GM12878 (cell line): ENCODE data around the gene USP10. TPM values are rescaled to one million over a fixed set of nuclear protein-coding genes. Genes with fewer than 3 reads are reported as not detected.

ENCODE experiments used
- ATAC-seq: fragments of 200-7000 bp; cut with Tn5 transposase; 3 replicates; pipeline ENCODE4 v1.9.1; 2020; ENCODE audit warnings: mild to moderate bottlenecking, moderate library complexity
- BruUV-seq: library from RNA; stranded (reverse); fragments of 400-500 nt; replicated peaks from 2 replicates; lab custom pipeline; 2021; lab: Mats Ljungman, UMichigan
- CTCF ChIA-PET: fragments of 300-600 bp; sonication (Branson Sonifier 250); formaldehyde crosslinking; extraction: SDS; loops from one replicate; lab custom pipeline; 2021; ENCODE audit warnings: inconsistent platforms; lab: Yijun Ruan, JAX
- POLR2A ChIA-PET: fragments of 350-600 bp; formaldehyde crosslinking; extraction: SDS; loops from one replicate; lab custom pipeline; 2021; ENCODE audit warnings: inconsistent platforms; lab: Charles Lee
- RAD21 ChIA-PET: fragments of 300-600 bp; sonication (Branson Sonifier 250); formaldehyde crosslinking; loops from one replicate; lab custom pipeline; 2023; ENCODE audit warnings: antibody characterized with exemption; ENCODE audit not compliant: unreplicated experiment; lab: Charles Lee
- SMC1A ChIA-PET: fragments of 300-600 bp; sonication (Branson Sonifier 250); formaldehyde crosslinking; loops from one replicate; lab custom pipeline; 2023; ENCODE audit not compliant: unreplicated experiment, uncharacterized antibody; lab: Charles Lee
- DNase-seq: peaks from one replicate; pipeline ENCODE4 v3.0.0-alpha.2; 2011; ENCODE audit warnings: low read depth, low spot score
- FAIRE-seq: peaks from 3 replicates; lab custom pipeline; 2011; peaks lifted over from hg19 to GRCh38; lab: Jason Lieb, UNC
- H2AFZ ChIP-seq: 2 replicates; pipeline ENCODE4 v1.6.0; 2011; ENCODE audit warnings: low read depth, low read length, control low read depth; ENCODE audit not compliant: control insufficient read depth
- H3K27ac ChIP-seq: 2 replicates; pipeline ENCODE4 v1.5.1; 2011; ENCODE audit warnings: control low read depth; ENCODE audit not compliant: control insufficient read depth, insufficient read depth
- H3K27me3 ChIP-seq, 2 experiments: replicated peaks in 1 of 2; 2 replicates each; pipeline versions ENCODE4 v1.6.0 to v1.6.1; 2011; ENCODE audit warnings: low read length in 1 of 2; ENCODE audit not compliant: control insufficient read depth in 2 of 2, insufficient read depth in 2 of 2
- H3K36me3 ChIP-seq, 2 experiments: 2 replicates each; pipeline ENCODE4 v1.5.1; 2011; ENCODE audit warnings: low read length in 1 of 2; ENCODE audit not compliant: control insufficient read depth in 2 of 2, insufficient read depth in 2 of 2
- H3K4me1 ChIP-seq: 2 replicates; pipeline ENCODE4 v1.6.1; 2011; ENCODE audit warnings: mild to moderate bottlenecking, low read length, moderate library complexity, mixed read lengths; ENCODE audit not compliant: control insufficient read depth, insufficient read depth
- H3K4me2 ChIP-seq: 2 replicates; pipeline ENCODE4 v1.6.0; 2011; ENCODE audit warnings: control low read depth; ENCODE audit not compliant: control insufficient read depth, insufficient read depth
- H3K4me3 ChIP-seq: fragments of 200-600 bp; sonication (generic); 2 replicates; pipeline ENCODE4 v1.5.1; 2016
- H3K79me2 ChIP-seq: 2 replicates; pipeline ENCODE4 v1.6.0; 2011; ENCODE audit warnings: low read length; ENCODE audit not compliant: control insufficient read depth, insufficient read depth
- H3K9ac ChIP-seq: 2 replicates; pipeline ENCODE4 v1.8.0; 2011; ENCODE audit warnings: low read length, control low read depth, mixed read lengths; ENCODE audit not compliant: control insufficient read depth, insufficient read depth
- H3K9me3 ChIP-seq: replicated peaks from 3 replicates; pipeline ENCODE4 v1.5.1; 2011; ENCODE audit warnings: mild to moderate bottlenecking, low read length; ENCODE audit not compliant: control insufficient read depth, insufficient read depth
- H4K20me1 ChIP-seq: 2 replicates; pipeline ENCODE4 v1.6.0; 2011; ENCODE audit not compliant: control insufficient read depth, insufficient read depth
- CHD4 ChIP-seq: fragments of 200-600 bp; sonication (generic); IDR thresholded peaks from 2 replicates; pipeline ENCODE4 v1.6.1; 2016; ENCODE audit warnings: mild to moderate bottlenecking
- JUNB ChIP-seq: IDR thresholded peaks from 2 replicates; pipeline ENCODE4 v1.6.1; 2016; ENCODE audit warnings: antibody characterized with exemption, mild to moderate bottlenecking
- NFXL1 ChIP-seq: fragments of 450-650 bp; IDR thresholded peaks from 2 replicates; pipeline ENCODE4 v1.6.1; 2017; ENCODE audit warnings: antibody characterized with exemption, mild to moderate bottlenecking, borderline replicate concordance
- PAX8 ChIP-seq: fragments of 450-650 bp; IDR thresholded peaks from 2 replicates; pipeline ENCODE4 v1.6.1; 2017; ENCODE audit warnings: mild to moderate bottlenecking, moderate library complexity
- POLR2AphosphoS2 ChIP-seq: IDR thresholded peaks from 2 replicates; pipeline ENCODE4 v1.6.1; 2011; ENCODE audit warnings: low read depth, mild to moderate bottlenecking, low read length, improper control_type of control experiment, moderate library complexity
- SMAD1 ChIP-seq: fragments of 450-650 bp; IDR thresholded peaks from 2 replicates; pipeline ENCODE4 v1.6.1; 2018; ENCODE audit warnings: mild to moderate bottlenecking, low read depth; ENCODE audit not compliant: partially characterized antibody
- WGBS: methylation state at CpG from one replicate; pipeline ENCODE4 v1.1.6; 2016; ENCODE audit warnings: low lambda C conversion rate; ENCODE audit not compliant: insufficient replicate concordance, insufficient coverage; ENCODE audit errors: missing lambda C conversion rate; 5-methylcytosine and 5-hydroxymethylcytosine counted together
- in situ Hi-C: fragments of 300-500 bp; cut with MboI; formaldehyde crosslinking; loops from 9 replicates; pipeline ENCODE4 v1.14.3; 2018; ENCODE audit warnings: mixed read lengths
- intact Hi-C: fragments of 100-400 bp; cut with micrococcal nuclease; formaldehyde crosslinking; loops from one replicate; pipeline ENCODE4 v1.14.2; 2022; ENCODE audit not compliant: unreplicated experiment
- polyA plus RNA-seq, 11 experiments: library from polyadenylated mRNA; depleted of rRNA in 4 of 11; unstranded in 6 of 11; stranded (reverse) in 5 of 11; fragments of >200 nt; fragmentation: Nextera tagmentation in 4 of 11; fragmentation: Illumina TruSeq in 1 of 11; extraction: Ambion mirVana in 4 of 11; extraction: Trizol in 1 of 11; gene quantifications; 1 replicate in 1 of 11; 2 replicates in 10 of 11; pipeline versions ENCODE4 v1.2.1 to v1.2.3, GENCODE V29; 2011 to 2016; ENCODE audit warnings: inconsistent platforms in 2 of 11, missing spikeins in 2 of 11, low read depth in 1 of 11
- total RNA-seq, 4 experiments: library from RNA; depleted of rRNA in 3 of 4; stranded (reverse); fragments of >200 nt in 3 of 4; fragmentation: Illumina TruSeq in 1 of 4; extraction: Trizol in 1 of 4; gene quantifications; 2 replicates each; pipeline versions ENCODE4 v1.2.1 to v1.2.3, GENCODE V29; 2013 to 2021
- TF ChIP-seq, protein P1 (sequence below): fragments of 450-650 bp; IDR thresholded peaks from 2 replicates; pipeline ENCODE4 v1.6.1; 2018; ENCODE audit warnings: borderline replicate concordance, mild to moderate bottlenecking; ENCODE audit not compliant: partially characterized antibody
- TF ChIP-seq, protein P2 (sequence below): IDR thresholded peaks from 2 replicates; pipeline ENCODE4 v1.6.1; 2011; ENCODE audit warnings: borderline replicate concordance, low read depth, mild to moderate bottlenecking, moderate library complexity, low read length; ENCODE audit not compliant: insufficient read depth, poor library complexity, severe bottlenecking
- TF ChIP-seq, protein P3 (sequence below), 3 experiments: IDR thresholded peaks in 2 of 3; conservative IDR thresholded peaks in 1 of 3; 2 replicates each; pipeline ENCODE4 v1.5.1; 2011; ENCODE audit warnings: low read depth in 3 of 3, low read length in 3 of 3, mild to moderate bottlenecking in 3 of 3, control low read depth in 2 of 3, moderate library complexity in 2 of 3, inconsistent platforms in 1 of 3, mixed read lengths in 1 of 3; ENCODE audit not compliant: control insufficient read depth in 2 of 3, insufficient read depth in 1 of 3; ENCODE audit errors: extremely low read depth in 1 of 3
- TF ChIP-seq, protein P4 (sequence below): IDR thresholded peaks from 2 replicates; pipeline ENCODE4 v1.6.1; 2012; ENCODE audit warnings: low read depth, low read length, improper control_type of control experiment

Gene USP10
- total and polyA plus RNA-seq, 10 of the 15 experiments (the other 5 are each of a cell fraction or from before 2014, with no cell fraction given): 46.1 to 160 (median 105) TPM

DNA sequence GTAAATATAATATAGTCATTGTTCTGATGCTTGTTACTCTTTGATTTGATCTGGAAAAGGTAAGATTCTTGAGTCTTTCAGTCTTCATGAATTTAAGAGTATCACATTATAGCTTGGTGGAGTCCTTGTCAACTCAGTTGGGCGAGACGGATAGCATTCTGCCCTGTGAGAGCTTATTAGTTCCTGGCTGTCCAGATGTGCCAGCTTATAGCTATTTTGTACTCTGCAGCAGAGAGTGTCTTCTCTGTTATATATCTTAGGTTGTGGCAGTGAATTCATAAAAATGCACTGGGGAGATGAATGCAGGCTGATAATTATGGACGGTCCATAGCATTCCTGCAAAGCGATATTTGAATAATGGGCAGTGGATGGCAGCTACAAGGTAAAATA lies 69.0 kb downstream of the USP10 start:
- no peak overlapping the region for H3K4me3 ChIP-seq
- CTCF ChIA-PET: interaction anchor here (0.7 to 4.8 kb wide), 5 partner anchors 9 to 203 kb away, joined by 3 to 16 read pairs (median 4); no protein-coding TSS in a partner anchor
- no peaks in the 10 kb centered on the region for H4K20me1 ChIP-seq
- H3K9me3 ChIP-seq: no peaks in the 10 kb centered on the region
- no peak overlapping the region for H3K4me2 ChIP-seq
- H2AFZ ChIP-seq: no peak overlapping the region
- peaks cover 29 to 44% of the 10 kb centered on the region in 2 experiments for H3K36me3 ChIP-seq
- POLR2A ChIA-PET: no interaction called here
- 99% methylated on average over 4 of the region's 4 CpGs for WGBS
- no peak overlapping the region for H3K27ac ChIP-seq
- no peaks in the 10 kb centered on the region for H3K27me3 ChIP-seq
- no peak overlapping the region for H3K9ac ChIP-seq
- RAD21 ChIA-PET: interaction anchor here (1.0 to 1.6 kb wide), 3 partner anchors 9 to 202 kb away, joined by 3 to 4 read pairs (median 4); no protein-coding TSS in a partner anchor
- ATAC-seq: no peak
- no peak for DNase-seq
- BruUV-seq: no TSS peak
- no peaks in the 10 kb centered on the region for H3K4me1 ChIP-seq
- TF ChIP-seq, protein P1, sequence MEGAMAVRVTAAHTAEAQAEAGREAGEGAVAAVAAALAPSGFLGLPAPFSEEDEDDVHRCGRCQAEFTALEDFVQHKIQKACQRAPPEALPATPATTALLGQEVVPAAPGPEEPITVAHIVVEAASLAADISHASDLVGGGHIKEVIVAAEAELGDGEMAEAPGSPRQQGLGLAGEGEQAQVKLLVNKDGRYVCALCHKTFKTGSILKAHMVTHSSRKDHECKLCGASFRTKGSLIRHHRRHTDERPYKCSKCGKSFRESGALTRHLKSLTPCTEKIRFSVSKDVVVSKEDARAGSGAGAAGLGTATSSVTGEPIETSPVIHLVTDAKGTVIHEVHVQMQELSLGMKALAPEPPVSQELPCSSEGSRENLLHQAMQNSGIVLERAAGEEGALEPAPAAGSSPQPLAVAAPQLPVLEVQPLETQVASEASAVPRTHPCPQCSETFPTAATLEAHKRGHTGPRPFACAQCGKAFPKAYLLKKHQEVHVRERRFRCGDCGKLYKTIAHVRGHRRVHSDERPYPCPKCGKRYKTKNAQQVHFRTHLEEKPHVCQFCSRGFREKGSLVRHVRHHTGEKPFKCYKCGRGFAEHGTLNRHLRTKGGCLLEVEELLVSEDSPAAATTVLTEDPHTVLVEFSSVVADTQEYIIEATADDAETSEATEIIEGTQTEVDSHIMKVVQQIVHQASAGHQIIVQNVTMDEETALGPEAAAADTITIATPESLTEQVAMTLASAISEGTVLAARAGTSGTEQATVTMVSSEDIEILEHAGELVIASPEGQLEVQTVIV: no peak
- TF ChIP-seq POLR2AphosphoS2 (no peak), CHD4 (no peak), SMAD1 (no peak), JUNB (no peak), NFXL1 (no peak), PAX8 (no peak)
- TF ChIP-seq, protein P2, sequence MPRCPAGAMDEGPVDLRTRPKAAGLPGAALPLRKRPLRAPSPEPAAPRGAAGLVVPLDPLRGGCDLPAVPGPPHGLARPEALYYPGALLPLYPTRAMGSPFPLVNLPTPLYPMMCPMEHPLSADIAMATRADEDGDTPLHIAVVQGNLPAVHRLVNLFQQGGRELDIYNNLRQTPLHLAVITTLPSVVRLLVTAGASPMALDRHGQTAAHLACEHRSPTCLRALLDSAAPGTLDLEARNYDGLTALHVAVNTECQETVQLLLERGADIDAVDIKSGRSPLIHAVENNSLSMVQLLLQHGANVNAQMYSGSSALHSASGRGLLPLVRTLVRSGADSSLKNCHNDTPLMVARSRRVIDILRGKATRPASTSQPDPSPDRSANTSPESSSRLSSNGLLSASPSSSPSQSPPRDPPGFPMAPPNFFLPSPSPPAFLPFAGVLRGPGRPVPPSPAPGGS: no peak
- TF ChIP-seq, protein P3, sequence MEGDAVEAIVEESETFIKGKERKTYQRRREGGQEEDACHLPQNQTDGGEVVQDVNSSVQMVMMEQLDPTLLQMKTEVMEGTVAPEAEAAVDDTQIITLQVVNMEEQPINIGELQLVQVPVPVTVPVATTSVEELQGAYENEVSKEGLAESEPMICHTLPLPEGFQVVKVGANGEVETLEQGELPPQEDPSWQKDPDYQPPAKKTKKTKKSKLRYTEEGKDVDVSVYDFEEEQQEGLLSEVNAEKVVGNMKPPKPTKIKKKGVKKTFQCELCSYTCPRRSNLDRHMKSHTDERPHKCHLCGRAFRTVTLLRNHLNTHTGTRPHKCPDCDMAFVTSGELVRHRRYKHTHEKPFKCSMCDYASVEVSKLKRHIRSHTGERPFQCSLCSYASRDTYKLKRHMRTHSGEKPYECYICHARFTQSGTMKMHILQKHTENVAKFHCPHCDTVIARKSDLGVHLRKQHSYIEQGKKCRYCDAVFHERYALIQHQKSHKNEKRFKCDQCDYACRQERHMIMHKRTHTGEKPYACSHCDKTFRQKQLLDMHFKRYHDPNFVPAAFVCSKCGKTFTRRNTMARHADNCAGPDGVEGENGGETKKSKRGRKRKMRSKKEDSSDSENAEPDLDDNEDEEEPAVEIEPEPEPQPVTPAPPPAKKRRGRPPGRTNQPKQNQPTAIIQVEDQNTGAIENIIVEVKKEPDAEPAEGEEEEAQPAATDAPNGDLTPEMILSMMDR (IDR thresholded peaks at IDR 0.05 in 2 of 3, conservative IDR thresholded peaks at IDR 0.05 in 1 of 3; ENCODE audit: control insufficient read depth in 2 of 3, extremely low read depth in 1 of 3, insufficient read depth in 1 of 3, low read depth in 3 of 3, low read length in 3 of 3): no peak
- TF ChIP-seq, protein P4, sequence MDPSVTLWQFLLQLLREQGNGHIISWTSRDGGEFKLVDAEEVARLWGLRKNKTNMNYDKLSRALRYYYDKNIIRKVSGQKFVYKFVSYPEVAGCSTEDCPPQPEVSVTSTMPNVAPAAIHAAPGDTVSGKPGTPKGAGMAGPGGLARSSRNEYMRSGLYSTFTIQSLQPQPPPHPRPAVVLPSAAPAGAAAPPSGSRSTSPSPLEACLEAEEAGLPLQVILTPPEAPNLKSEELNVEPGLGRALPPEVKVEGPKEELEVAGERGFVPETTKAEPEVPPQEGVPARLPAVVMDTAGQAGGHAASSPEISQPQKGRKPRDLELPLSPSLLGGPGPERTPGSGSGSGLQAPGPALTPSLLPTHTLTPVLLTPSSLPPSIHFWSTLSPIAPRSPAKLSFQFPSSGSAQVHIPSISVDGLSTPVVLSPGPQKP: no peak
- no peak for FAIRE-seq
- SMC1A ChIA-PET: interaction anchor here (0.7 to 1.9 kb wide), 4 partner anchors 10 to 21 kb away, joined by 3 to 6 read pairs (median 4); no protein-coding TSS in a partner anchor
- intact Hi-C loops (no loop called here), in situ Hi-C loops (no loop called here)
- no peaks in the 10 kb centered on the region for H3K79me2 ChIP-seq
